ENCODE results near the gene CPPED1. TPM values are rescaled to one million over a fixed set of nuclear protein-coding genes. Genes with fewer than 3 reads are reported as not detected.
A peak's percentile ranks its signal among the peaks of the same experiment; 100 is the strongest.

The CPPED1 gene
- total and polyA plus RNA-seq, 10 of the 15 experiments (the other 5 are each of a cell fraction or from before 2014, with no cell fraction given), result 7.1 to 39.0 (median 16.0) TPM

GRCh38 chr16:12709807-12710206, 93.9 kb downstream of the CPPED1 start:
- Histone ChIP-seq H3K27me3 (replicated peaks in 1 of 2; ENCODE audit: control insufficient read depth in 2 of 2, insufficient read depth in 2 of 2, low read length in 1 of 2) (no peaks in the 10 kb centered on the region), H3K4me2 (ENCODE audit: control insufficient read depth, insufficient read depth) (no peak overlapping the region), H3K79me2 (ENCODE audit: control insufficient read depth, insufficient read depth, low read length) (no peaks in the 10 kb centered on the region), H4K20me1 (ENCODE audit: control insufficient read depth, insufficient read depth) (no peaks in the 10 kb centered on the region), H3K4me1 (ENCODE audit: control insufficient read depth, insufficient read depth, low read length) (no peaks in the 10 kb centered on the region), H3K9me3 (replicated peaks; ENCODE audit: control insufficient read depth, insufficient read depth, low read length) (no peaks in the 10 kb centered on the region; the same call in 1 of the 3 replicates), H3K36me3 (ENCODE audit: control insufficient read depth in 2 of 2, insufficient read depth in 2 of 2, low read length in 1 of 2) (no peaks in the 10 kb centered on the region; a peak in 1 of 4 replicates), H3K4me3 (no peak overlapping the region), H2AFZ (ENCODE audit: control insufficient read depth, low read depth, low read length) (no peak overlapping the region; the same call in 1 of the 2 replicates), H3K27ac (ENCODE audit: control insufficient read depth, insufficient read depth) (no peak overlapping the region), H3K9ac (ENCODE audit: control insufficient read depth, insufficient read depth, low read length) (no peak overlapping the region)
- FAIRE-seq (no peak), ATAC-seq (no peak), DNase-seq (ENCODE audit: low read depth, low spot score) (no peak)
- intact Hi-C loops (cut with micrococcal nuclease; ENCODE audit: unreplicated experiment) (no loop called here), in situ Hi-C loops (cut with MboI) (no loop called here)
- POLR2A ChIA-PET, result no interaction called here
- SMC1A ChIA-PET (ENCODE audit: uncharacterized antibody, unreplicated experiment), result no interaction called here
- RAD21 ChIA-PET (ENCODE audit: unreplicated experiment), result no interaction called here
- no TSS peak for BruUV-seq (replicated peaks)
- TF ChIP-seq MEF2A (IDR thresholded peaks at IDR 0.05; ENCODE audit: insufficient read depth, low read depth, low read length) (no peak), SREBF1 (IDR thresholded peaks at IDR 0.05; ENCODE audit: low read length) (no peak), E4F1 (IDR thresholded peaks at IDR 0.05; ENCODE audit: borderline replicate concordance, partially characterized antibody) (peak; percentile 30), FOXK2 (IDR thresholded peaks at IDR 0.05) (peak; percentile 19; the same call in 1 of the 2 replicates)
- CTCF ChIA-PET, result no interaction called here
- WGBS (ENCODE audit: insufficient coverage, insufficient replicate concordance, low lambda C conversion rate, missing lambda C conversion rate), result 64% methylated on average over 1 of the region's 1 CpG

- no peaks in the 10 kb centered on the region for H3K9me3 ChIP-seq (replicated peaks; ENCODE audit: control insufficient read depth, insufficient read depth, low read length)
- no peak for ATAC-seq
- peaks cover 0 to 1% of the 10 kb centered on the region in 2 experiments; a peak in 1 of 4 replicates for H3K36me3 ChIP-seq (ENCODE audit: control insufficient read depth in 2 of 2, insufficient read depth in 2 of 2, low read length in 1 of 2)
- H3K4me2 ChIP-seq (ENCODE audit: control insufficient read depth, insufficient read depth), result no peak overlapping the region
- no peak overlapping the region for H2AFZ ChIP-seq (ENCODE audit: control insufficient read depth, low read depth, low read length)
- H3K27ac ChIP-seq (ENCODE audit: control insufficient read depth, insufficient read depth), result no peak overlapping the region
- ChIA-PET RAD21 (ENCODE audit: unreplicated experiment) (interaction anchor here (0.7 kb wide), 1 partner anchor 33 kb away, joined by 3 read pairs; no protein-coding TSS in a partner anchor), CTCF (interaction anchor here (0.6 to 1.1 kb wide), 3 partner anchors 8 to 36 kb away, joined by 3 read pairs; no protein-coding TSS in a partner anchor), SMC1A (ENCODE audit: uncharacterized antibody, unreplicated experiment) (interaction anchor here (0.5 to 1.4 kb wide), 5 partner anchors 10 to 624 kb away, joined by 3 to 6 read pairs (median 3); no protein-coding TSS in a partner anchor), POLR2A (no interaction called here)
- no peak for DNase-seq (ENCODE audit: low read depth, low spot score)
- H3K4me3 ChIP-seq, result no peak overlapping the region
- in situ Hi-C loops (cut with MboI), result no loop called here
- intact Hi-C loops (cut with micrococcal nuclease; ENCODE audit: unreplicated experiment), result no loop called here
- H3K27me3 ChIP-seq (replicated peaks in 1 of 2; ENCODE audit: control insufficient read depth in 2 of 2, insufficient read depth in 2 of 2, low read length in 1 of 2), result no peaks in the 10 kb centered on the region
- no peak overlapping the region for H3K9ac ChIP-seq (ENCODE audit: control insufficient read depth, insufficient read depth, low read length)
- 88% methylated on average over 3 of the region's 3 CpGs for WGBS (ENCODE audit: insufficient coverage, insufficient replicate concordance, low lambda C conversion rate, missing lambda C conversion rate)
- no peak for FAIRE-seq
- no TSS peak for BruUV-seq (replicated peaks)
- no peaks in the 10 kb centered on the region for H3K4me1 ChIP-seq (ENCODE audit: control insufficient read depth, insufficient read depth, low read length)
- H4K20me1 ChIP-seq (ENCODE audit: control insufficient read depth, insufficient read depth), result no peaks in the 10 kb centered on the region
- no peaks in the 10 kb centered on the region for H3K79me2 ChIP-seq (ENCODE audit: control insufficient read depth, insufficient read depth, low read length)
- TF ChIP-seq E2F8 (IDR thresholded peaks at IDR 0.05; ENCODE audit: low read depth, partially characterized antibody), result no peak
- no peak for TF ChIP-seq POLR2AphosphoS5 (IDR thresholded peaks at IDR 0.05; ENCODE audit: low read length)
- TF ChIP-seq NR2C1 (IDR thresholded peaks at IDR 0.05), result no peak
- TF ChIP-seq EGR1 (IDR thresholded peaks at IDR 0.05; ENCODE audit: borderline replicate concordance in 1 of 2, low read depth in 2 of 2, low read length in 2 of 2), result no peak
- TF ChIP-seq STAT1 (conservative IDR thresholded peaks at IDR 0.05), result no peak
- TF ChIP-seq PKNOX1 (IDR thresholded peaks at IDR 0.05), result no peak
- no peak for TF ChIP-seq POLR2A (IDR thresholded peaks at IDR 0.05; ENCODE audit: low read depth, low read length)
- TF ChIP-seq SP1 (IDR thresholded peaks at IDR 0.05; ENCODE audit: low read depth, low read length), result no peak
- TF ChIP-seq LARP7 (IDR thresholded peaks at IDR 0.05), result no peak
Observed at GRCh38 chr16:12708266-12708665, 95.4 kb downstream of the CPPED1 start.
